8988T (cell line): ENCODE results near the gene GRIA3.
"Not testable (repeated sequence)": the region's sequence is repeated elsewhere in the genome, so short reads cannot be mapped to it uniquely, and the experiment has no call there.

Experiments used
- DNase-seq: peaks from one replicate; pipeline ENCODE4 v3.0.0; 2011

The GRIA3 gene

DNA sequence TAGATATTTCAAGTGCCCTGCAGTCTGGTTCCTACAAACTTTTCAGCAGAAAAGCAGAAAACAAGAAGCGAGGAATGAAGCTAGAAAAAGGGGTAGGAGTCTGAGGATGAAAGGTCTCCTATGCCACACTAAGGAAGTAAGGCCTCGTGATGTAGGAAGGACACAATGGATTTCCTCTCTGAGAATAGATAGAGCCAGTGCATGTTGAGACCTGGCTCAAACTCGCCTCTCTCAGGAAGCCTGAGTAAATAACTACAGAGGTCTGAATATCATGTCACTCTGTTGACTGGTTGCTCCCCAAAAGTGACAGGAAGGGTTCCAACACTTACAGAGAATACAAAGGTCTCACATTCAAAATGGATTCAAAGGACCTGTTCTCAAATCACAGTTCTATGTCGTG, 93.3 kb downstream of the GRIA3 start:
- no peak for DNase-seq

DNA sequence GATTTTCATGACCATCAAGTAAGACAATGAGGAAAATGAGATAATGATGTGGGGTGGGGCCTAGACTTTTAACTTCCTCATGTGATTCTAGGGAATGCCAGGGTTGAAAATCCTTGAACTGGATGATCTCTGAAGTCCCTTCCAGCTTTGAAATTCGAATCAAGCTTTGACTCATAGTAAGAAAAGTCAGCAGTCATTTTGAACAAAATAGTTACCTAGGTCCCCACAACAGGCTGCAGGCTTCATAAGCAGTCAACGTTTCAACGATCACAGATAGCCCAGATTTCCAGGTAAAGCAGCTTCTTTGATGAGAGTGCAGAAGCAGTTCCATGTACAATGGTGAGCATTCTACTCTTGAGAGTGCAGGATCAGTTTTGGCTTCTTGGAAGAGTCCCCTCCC, 93.7 kb downstream of the GRIA3 start:
- no peak for DNase-seq

DNA sequence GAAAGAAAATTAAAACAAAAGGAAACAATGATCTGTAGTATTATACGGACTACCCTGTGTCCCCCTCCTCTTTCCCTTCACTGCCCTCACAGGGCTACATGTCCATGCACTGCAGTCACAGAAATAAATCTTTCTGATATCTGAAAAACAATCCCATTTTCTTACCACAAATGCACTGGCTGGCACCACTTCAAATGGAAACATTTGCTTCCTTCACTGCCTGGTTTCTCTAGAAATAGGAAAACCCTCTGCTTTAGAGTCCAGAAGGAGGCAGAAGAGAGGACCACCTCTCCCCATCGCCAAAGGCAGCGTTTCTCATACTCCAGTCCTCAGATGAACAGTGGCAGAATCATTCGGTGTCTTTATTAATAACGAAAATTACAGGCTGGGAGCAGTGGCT, 98.2 kb downstream of the GRIA3 start:
- no peak for DNase-seq

DNA sequence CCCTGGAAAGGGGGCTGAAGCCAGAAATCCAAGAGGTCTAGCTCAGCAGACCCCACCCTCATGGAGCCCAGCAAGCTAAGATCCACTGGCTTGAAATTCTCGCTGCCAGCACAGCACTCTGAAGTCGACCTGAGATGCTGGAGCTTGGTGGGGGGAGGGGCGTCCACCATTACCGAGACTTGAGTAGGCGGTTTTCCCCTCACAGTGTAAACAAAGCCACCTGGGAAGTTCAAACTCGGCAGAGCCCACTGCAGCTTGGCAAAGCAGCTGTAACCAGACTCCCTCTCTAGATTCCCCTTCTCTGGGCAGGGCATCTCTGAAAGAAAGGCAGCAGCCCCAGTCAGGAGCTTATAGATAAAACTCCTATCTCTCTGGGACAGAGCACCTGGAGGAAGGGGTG, 99.3 kb downstream of the GRIA3 start:
- DNase-seq, result not testable (repeated sequence)

DNA sequence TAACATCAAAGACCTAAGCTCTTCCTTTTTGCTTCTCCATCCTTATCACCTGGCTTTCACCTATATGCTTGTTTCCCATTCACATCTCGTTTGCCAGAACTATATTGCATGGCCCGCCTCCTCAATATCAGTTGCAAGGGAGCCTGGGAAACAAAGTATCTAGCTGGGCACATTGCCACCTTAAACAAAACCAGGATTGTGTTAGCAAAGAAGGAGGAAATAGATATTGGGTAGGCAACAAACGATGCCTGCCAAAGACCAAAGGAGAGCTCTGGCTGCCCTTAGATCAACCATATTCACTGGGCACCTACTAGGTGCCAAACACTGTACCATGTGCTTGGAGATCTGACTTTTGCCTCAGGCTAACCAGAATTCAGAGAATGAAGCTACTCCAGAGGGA, 107.5 kb downstream of the GRIA3 start:
- no peak for DNase-seq

DNA sequence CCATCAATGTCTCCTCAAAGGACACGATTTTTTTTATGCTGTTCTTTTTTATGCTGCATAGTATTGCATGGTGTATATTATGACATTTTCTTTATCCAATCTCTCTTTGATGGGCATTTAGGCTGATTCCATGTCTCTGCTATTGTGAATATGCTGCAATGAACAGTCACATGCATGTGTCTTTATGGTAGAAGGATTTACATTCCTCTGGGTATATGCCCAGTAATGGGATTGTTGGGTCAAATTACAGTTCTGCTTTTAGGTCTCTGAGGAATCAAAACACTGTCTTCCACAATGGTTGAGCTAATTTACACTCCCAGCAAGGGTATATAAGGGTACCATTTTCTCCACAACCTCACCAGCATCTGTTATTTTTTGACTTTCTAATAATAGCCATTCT, 113.9 kb downstream of the GRIA3 start:
- DNase-seq, result no peak

DNA sequence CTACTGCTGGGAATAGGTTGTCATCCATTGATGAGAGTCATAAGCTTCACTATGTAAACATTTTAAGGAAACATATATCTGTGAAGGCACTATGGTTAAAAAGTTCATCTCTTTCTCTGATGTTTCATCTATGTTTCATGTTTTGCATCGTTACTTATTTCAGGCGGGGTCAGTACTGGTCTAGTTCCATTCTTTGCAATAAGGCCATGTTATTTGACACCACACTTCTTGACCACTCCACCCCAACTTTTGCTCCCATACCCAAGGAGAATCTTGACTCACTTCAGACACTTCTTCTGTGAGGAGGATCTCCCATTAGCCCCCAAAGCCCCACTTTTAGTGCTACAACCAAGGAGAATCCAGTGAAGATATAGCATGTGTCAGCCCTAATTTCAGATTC, 119.4 kb downstream of the GRIA3 start:
- DNase-seq, result no peak

DNA sequence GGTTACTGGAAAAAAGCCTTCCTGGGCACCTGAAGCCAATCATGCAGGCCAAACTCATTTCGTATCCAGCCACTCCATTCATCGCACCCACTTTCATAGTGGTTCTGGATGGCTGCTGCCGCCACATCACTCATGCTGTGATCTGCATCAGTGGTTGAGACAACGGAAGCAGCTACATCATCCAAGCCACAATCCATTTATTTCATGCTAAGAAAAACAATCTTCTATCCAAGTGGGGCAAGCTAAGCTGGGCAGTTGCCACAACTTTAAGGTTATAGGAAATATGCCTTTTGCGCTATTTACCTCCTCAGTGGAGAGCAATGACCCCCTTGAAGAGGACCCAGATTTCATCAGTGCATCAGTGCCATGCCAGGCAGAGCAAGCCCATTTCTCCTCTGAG, 124.6 kb downstream of the GRIA3 start:
- no peak for DNase-seq

DNA sequence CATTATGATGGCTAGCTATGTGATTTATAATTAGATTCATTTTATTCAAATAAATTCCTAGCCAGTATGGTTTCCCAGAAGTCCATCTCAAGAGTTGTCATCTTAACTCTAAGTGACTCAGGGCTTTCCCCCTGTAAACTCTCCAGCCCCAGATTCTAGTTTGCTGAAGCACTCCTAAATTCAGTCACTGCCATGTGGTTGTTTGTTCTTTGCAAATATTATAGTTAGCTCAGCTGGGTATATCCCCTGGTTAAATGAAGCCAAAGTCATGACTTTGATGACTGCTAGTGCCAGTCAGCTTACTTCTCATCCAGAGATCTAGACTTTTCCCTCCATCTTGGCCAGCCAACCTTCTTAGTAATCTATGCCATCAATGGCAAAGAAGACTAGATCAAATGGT, 126.0 kb downstream of the GRIA3 start:
- DNase-seq, result no peak

DNA sequence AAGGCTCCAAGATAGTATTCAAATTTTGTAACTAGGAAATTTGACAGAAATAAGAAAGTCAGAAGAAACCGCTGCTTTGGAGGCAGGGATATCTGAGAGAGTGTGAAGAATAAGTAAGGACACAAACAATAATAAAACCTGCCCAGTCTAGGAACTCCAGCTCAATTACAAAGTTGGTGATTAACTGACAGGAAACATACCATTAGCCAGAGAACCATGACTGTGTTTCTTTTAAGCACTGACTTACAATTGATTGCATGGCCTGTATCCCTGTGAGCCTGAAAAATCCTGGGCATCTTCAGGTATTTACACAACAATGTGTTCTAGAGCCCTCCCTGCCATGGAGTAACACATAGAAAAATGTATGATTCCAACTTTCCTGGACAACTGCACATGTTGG, 127.4 kb downstream of the GRIA3 start:
- DNase-seq, result no peak

DNA sequence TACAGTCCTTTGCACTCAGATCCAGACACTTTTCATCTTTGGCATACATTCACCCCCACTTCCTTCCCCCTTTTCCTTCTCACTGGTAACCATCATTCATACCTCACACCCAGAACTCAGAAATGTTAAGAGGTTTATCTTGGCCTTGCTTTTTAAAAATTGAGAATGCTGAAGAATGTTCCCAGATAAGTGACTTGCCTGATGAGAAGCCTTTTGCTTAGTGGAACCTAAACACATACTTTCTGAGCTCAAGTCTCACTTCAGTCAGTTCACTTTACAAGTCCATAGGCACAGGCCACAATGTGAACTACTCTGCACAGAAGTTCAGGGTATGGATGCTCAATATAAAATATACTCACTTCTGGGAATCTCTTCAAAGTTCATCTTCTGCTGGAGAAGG, 129.4 kb downstream of the GRIA3 start:
- no peak for DNase-seq

DNA sequence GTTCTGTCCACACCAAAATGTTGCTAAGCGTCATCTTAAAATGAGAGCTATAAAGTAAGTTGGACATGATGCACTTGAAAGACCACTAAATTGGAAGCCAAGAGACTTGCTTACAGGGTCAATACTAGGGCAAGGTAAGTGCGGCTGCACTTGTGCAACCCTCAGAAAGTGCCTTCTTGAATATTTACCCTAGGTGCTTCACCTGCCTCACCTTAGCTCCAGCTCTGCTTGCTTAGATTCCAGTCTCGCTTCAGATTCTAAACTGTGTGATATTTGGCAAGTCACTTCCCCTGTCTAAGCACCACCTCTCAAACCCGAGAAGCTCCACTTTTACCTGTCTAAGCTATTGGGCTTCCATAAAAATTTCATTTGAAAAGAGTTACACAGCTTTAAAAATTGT, 136.5 kb downstream of the GRIA3 start:
- DNase-seq, result no peak

DNA sequence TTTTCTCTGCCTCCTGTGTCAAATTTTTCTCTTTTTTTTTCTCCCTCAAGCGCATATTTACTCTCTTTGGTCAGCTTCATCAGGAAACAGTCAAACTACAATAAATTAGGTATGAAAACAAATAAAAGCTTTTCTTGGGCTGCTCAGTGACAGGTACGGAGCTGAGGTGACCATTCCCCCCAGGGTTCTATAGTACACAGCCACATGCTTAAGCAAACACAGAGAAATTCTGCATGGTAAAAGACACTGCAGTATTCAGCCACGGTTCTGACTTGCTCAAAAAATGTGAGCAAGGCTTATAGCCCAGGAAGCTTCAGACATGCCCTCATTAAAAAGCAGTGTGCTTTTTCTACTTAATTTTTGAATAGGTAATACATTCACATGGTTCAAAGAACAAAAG, 138.5 kb downstream of the GRIA3 start:
- DNase-seq, result no peak

DNA sequence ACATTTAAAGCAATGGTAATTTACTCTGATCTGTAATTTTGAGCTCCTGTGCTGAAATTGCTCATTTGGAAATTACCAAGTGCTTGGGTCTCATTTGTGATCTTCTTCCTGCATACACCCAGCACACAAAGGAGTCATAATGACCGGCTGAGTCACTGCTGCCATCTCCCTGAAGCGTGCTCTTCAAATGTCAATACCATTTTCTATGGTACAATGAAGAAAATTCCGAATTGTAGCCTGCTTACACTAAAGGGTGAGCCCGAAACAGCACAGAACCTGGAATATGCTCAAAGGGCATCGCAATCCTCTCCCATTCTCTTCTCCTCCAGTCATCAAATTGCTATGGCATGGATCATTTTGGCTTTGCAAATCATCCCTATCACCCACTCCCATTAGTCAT, 140.5 kb downstream of the GRIA3 start:
- no peak for DNase-seq

DNA sequence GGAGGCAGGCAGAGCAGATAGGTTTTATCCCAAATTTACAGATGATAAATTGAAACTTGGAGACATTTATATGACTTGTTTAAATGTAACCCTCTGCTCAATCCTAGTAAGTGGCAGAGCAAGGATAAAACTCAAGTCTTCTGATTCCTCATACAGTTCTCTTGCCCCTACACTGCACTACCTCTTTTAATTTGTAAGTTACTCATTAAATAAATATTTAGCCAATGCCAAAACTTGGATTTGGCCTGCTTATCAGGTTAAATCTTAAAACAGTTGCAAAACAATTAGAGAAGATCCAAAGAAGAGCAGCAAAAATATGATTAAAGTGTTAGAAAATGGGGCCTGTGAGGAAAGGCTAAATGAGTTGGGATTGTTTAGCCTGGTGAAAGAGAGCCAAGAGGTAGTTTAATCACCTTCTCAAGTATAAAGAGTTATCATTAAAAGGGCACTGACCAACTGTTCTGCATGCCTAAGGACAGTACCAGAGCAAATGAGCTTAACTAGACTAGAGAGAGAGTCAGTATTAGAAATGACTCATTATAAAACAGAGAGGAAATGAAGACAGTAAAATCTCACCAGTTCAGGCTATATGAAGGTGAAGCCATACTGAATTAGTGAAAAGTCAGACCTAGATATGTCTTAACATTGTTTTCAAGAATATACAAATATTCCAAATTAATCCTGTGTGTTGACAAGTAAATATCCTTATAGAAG, 146.3 kb downstream of the GRIA3 start:
- no peak for DNase-seq

DNA sequence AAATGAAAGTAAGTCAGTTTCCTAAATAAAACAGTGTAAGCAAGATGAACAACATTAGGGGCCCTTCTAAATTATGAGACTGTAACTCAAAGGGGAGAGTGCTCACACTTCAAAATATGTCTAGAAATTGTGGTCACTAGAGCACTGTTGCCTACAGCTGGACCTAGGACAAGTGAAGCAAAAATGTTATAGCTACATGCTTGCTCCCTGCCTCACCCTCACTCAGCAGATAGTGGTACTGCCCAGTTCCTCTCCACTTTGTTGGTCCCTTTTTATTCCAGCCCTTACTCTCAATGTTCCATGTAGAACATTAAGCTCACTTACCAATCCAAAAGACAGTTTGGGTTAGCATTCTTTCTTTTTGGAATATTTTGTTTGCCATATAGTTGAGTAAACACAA, 147.3 kb downstream of the GRIA3 start:
- no peak for DNase-seq

DNA sequence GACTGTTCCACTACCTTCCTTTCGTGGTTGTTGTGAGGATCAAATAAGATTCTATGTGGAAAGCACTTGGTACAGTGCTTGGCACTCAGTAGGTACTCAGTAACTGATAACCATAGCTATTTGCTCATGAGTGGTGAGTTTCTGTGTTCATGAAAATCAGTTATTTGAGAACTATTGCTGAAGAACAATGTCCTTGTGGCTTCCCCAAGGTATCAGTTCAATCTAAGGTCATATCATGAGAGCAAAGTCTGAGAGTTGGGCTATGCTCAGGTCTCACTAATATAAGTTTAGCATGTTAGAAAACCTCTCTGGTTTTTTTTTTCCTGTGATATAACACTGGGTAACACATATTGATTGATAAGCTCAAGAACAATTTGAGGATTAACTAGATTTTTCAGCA, 147.8 kb downstream of the GRIA3 start:
- DNase-seq, result no peak

DNA sequence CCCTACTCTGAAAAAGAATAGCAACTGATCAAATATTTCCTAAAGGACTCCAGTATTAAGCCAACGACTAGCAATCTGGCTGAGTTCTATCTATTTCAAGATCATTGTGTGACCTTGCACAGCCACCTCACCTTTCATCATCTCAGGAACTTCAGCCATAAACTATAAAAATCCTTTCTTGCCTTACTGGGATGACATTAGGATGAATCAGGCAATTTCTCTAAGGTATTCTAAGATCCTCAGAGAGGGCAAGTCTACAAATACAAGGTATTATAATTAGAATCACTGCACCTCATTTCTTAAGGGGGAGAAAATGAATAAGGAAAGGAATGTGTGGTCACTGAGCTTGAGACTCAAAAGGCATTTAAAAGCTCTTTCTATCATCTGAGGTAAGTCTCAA, 152.6 kb downstream of the GRIA3 start:
- no peak for DNase-seq

DNA sequence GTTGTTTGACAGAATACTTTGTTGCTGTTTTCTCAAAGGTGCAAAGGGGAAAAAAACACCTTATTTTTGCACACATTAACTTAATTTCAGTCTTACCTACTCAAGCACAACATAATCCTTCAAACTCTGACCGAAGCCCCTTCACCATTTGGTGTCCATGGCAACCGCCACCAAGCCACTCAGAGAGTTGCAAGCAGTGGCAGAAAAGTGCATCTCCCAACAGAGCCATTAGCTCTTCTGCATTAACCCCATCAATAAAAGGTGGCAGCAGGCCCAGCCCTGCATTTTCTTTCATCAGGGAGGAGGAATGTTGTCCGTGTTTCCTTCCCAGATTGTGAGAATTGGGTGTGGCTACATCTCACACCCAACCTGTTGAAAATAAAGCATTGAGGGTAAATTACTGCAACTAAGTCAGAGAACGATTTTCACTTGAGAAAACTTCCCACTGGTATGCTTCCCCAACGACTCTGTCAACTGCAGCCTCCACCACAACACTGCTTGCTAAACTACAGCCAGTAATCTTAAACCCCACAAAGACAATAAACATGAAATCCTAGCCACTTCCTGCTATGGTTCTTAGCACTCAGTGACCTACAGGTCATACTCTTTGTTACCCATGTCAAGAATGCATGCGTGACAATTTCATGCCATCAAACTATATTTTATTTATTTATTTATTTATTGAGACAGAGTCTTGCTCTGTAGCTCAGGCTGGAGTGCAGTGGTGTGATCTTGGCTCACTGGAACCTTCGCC, 154.0 kb downstream of the GRIA3 start:
- DNase-seq, result no peak

DNA sequence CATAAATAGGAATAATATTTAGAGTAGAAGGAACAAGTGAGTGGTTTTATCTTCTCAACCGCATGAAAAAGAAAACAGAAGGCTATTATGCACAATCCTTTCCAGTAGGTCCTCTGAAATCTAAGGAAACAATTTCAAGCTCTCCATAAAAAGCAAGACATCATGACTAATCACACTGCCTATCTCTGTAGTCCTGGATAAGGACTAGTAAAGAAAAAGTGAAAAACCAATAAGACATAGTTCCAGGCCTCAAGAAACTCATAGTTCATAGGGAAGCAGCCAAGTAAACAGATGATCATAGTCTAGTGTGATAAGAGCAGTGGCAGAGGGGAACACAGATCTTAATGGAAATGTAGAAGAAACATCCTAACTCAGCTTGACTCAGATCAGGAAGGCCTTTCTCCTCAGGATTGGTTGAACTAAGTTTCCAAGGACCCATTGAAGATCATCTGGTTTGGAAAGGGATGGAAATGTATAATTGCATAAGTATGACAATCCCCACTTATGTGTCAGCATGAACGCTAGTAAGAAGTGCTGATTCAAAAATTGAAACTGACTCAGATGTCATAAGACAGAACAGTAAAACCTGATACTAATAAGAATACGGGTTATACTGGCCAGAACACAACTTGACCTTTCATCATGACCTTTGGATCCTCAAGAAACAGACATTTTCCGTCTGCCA, 155.3 kb downstream of the GRIA3 start:
- DNase-seq, result no peak

DNA sequence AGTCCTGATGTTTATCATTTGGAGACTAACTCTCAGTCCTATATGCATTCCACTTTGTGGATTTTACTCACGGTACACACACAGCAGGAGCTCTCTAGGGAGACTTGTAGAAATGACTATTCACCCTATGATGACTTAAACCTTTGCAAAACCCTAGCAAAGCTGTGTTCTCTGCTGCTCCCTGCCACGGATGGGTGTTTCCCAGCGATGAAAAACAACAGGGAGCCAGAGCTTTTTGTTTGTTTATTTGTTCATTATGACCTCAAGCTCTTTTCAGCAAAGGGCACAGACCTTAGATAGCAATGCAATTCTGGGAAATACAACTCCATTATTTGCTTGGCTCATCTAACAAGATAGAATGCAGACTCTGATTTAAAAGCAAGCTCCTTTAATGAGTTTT, 156.6 kb downstream of the GRIA3 start:
- no peak for DNase-seq

DNA sequence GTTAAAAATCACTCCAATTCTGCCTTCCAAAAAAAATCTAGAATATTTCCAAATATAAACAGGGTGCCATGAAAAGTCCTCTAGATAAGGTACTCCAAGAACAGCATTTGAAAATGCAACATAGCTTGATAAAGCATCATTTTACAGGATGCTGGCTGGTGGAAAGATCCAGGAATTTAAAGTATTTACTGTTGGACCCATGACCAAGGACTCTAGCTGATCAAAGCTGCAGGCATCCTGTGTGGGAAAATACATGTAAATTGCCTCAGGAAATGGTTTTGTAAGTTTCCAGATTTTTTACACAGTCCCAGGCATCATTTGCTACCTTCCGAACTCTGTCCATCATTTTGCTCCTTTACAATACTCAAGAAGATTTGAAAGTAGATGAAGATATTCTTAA, 164.4 kb downstream of the GRIA3 start:
- no peak for DNase-seq

DNA sequence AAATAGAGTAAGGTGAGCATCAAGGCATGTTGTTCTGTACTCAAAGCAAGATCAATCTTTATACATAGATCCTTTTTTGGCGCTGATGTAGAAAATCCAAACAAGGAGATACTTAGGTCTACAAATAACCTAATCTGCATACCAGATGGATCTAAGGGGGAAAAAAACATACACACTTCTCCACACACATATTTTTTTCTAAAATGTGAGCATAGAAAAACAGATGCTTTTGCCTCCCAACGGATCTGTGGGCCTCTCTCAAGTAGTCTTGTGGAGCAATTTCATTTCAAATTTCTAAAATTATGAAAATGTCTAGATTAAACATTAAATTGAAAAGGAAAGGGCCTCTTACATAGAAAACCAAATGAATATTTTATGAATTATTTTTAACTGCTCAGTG, 166.1 kb downstream of the GRIA3 start:
- no peak for DNase-seq

DNA sequence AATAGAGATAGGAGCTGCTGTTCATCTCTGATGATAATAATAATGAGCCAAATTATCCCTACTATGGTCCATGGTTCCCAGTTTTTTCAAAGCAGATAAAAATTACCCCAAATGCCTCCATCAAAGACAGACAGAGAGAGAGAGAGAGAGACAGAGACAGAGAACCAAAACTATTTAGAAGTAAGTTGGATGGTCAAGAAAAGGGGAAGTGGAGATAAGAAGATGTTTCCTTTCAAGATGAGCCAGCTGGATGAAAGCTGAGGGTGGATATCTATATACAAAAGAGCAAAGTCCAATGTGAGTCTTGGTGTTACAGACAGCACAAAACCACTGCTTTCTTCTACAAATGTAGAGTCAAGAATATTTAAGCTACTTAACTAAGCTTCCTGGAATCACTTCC, 173.9 kb downstream of the GRIA3 start:
- DNase-seq, result no peak
